K562 (cell line): ENCODE results near the gene BLTP3B. TPM values are rescaled to one million over a fixed set of nuclear protein-coding genes. Genes with fewer than 3 reads are reported as not detected.

ENCODE experiments used
- CTCF ChIP-seq, 3 experiments: IDR thresholded peaks in 2 of 3; conservative IDR thresholded peaks in 1 of 3; 2 replicates each; pipeline ENCODE4 v1.5.1; 2011 to 2012; ENCODE audit warnings: low read length in 3 of 3, mild to moderate bottlenecking in 3 of 3, control low read depth in 2 of 3, improper control_type of control experiment in 1 of 3, inconsistent platforms in 1 of 3, low read depth in 1 of 3, mixed read lengths in 1 of 3, moderate library complexity in 1 of 3; ENCODE audit not compliant: insufficient read depth in 2 of 3
- HMG20A ChIP-seq: fragments of 450-650 bp; formaldehyde crosslinking; conservative IDR thresholded peaks from 2 replicates; pipeline ENCODE4 v1.4.0; 2020; ENCODE audit warnings: mild to moderate bottlenecking, mixed read lengths
- HNRNPK ChIP-seq: fragments of 200-400 bp; formaldehyde crosslinking; IDR thresholded peaks from one replicate; pipeline ENCODE4 v1.6.1; 2018; ENCODE audit warnings: mild to moderate bottlenecking, low read depth, low read length; ENCODE audit not compliant: poor library complexity, severe bottlenecking
- KLF16 ChIP-seq: IDR thresholded peaks from 2 replicates; pipeline ENCODE4 v1.6.1; 2016; ENCODE audit warnings: antibody characterized with exemption
- NFYB ChIP-seq: IDR thresholded peaks from 2 replicates; pipeline ENCODE4 v1.6.1; 2011; ENCODE audit warnings: mild to moderate bottlenecking, moderate library complexity; ENCODE audit not compliant: insufficient read length; ENCODE audit errors: extremely low read depth
- RAD21 ChIP-seq, 2 experiments: fragments of 250-450 bp in 1 of 2; fragments of 450-650 bp in 1 of 2; sonication (Bioruptor Pico) in 1 of 2; formaldehyde crosslinking in 1 of 2; IDR thresholded peaks in 1 of 2; conservative IDR thresholded peaks in 1 of 2; 2 replicates each; pipeline versions ENCODE4 v1.4.0 to v1.8.0; 2020 to 2022; ENCODE audit warnings: mild to moderate bottlenecking in 2 of 2, moderate library complexity in 1 of 2
- RB1 ChIP-seq: fragments of 450-650 bp; IDR thresholded peaks from 2 replicates; pipeline ENCODE4 v1.6.1; 2017; ENCODE audit warnings: low read depth, mild to moderate bottlenecking
- RCOR1 ChIP-seq, 2 experiments: IDR thresholded peaks; 2 replicates each; pipeline ENCODE4 v1.6.1; 2012; ENCODE audit warnings: low read depth in 2 of 2, low read length in 2 of 2, borderline replicate concordance in 1 of 2, improper control_type of control experiment in 1 of 2
- TRIM24 ChIP-seq, 2 experiments: fragments of 450-650 bp; IDR thresholded peaks; 2 replicates each; pipeline ENCODE4 v1.6.1; 2016
- TRIM28 ChIP-seq: fragments of 450-650 bp; IDR thresholded peaks from 2 replicates; pipeline ENCODE4 v1.6.1; 2017
- YY1 ChIP-seq, 3 experiments: IDR thresholded peaks; 2 replicates each; pipeline ENCODE4 v1.6.1; 2011; ENCODE audit warnings: low read length in 2 of 3, mild to moderate bottlenecking in 2 of 3, moderate library complexity in 2 of 3, borderline replicate concordance in 1 of 3, control low read depth in 1 of 3, low read depth in 1 of 3; ENCODE audit not compliant: insufficient read depth in 3 of 3, insufficient replicate concordance in 2 of 3, control insufficient read depth in 1 of 3, insufficient read length in 1 of 3; ENCODE audit errors: extremely low read depth in 1 of 3
- ZKSCAN1 ChIP-seq: fragments of 150-350 bp; IDR thresholded peaks from 2 replicates; pipeline ENCODE4 v1.6.1; 2016; ENCODE audit warnings: low read depth, low read length
- polyA plus RNA-seq, 8 experiments: library from polyadenylated mRNA; depleted of rRNA in 4 of 8; stranded (reverse) in 5 of 8; unstranded in 3 of 8; fragments of >200 nt; fragmentation: Nextera tagmentation in 2 of 8; fragmentation: Illumina TruSeq in 1 of 8; extraction: Ambion mirVana in 2 of 8; extraction: Trizol in 1 of 8; gene quantifications; 2 replicates each; pipeline versions ENCODE4 v1.2.1 to v1.2.3, GENCODE V29; 2011 to 2014; ENCODE audit warnings: inconsistent platforms in 1 of 8, missing spikeins in 1 of 8
- total RNA-seq, 7 experiments: library from RNA; depleted of rRNA in 6 of 7; stranded (reverse); fragments of >200 nt in 6 of 7; fragmentation: Illumina TruSeq in 2 of 7; extraction: Trizol in 2 of 7; gene quantifications; 2 replicates each; pipeline versions ENCODE4 v1.2.1 to v1.2.3, GENCODE V29; 2011 to 2021; ENCODE audit warnings: low replicate concordance in 1 of 7
- TF ChIP-seq, protein P1 (sequence below): sonication (generic); formaldehyde crosslinking; IDR thresholded peaks from 2 replicates; pipeline ENCODE4 v1.8.0; 2022; ENCODE audit warnings: missing genetic modification reagents, mild to moderate bottlenecking, moderate library complexity, borderline replicate concordance
- TF ChIP-seq, protein P2 (sequence below): sonication (generic); formaldehyde crosslinking; IDR thresholded peaks from 2 replicates; pipeline ENCODE4 v1.9.0; 2022; ENCODE audit warnings: mild to moderate bottlenecking, missing genetic modification reagents

The BLTP3B gene
- total and polyA plus RNA-seq, 9 of the 15 experiments (the other 6 are each of a cell fraction or from before 2014, with no cell fraction given): 3.9 to 27.4 (median 19.7) TPM

GRCh38 chr12:100154474-100155247 is 12.0 kb upstream of the BLTP3B start (continued):
- TF ChIP-seq YY1 (IDR thresholded peaks at IDR 0.05; ENCODE audit: borderline replicate concordance in 1 of 3, control insufficient read depth in 1 of 3, extremely low read depth in 1 of 3, insufficient read depth in 3 of 3, insufficient read length in 1 of 3, insufficient replicate concordance in 2 of 3, low read depth in 1 of 3, low read length in 2 of 3) (peak in 1 of 3 experiments; percentile 69), HMG20A (no peak), ZKSCAN1 (0 out of 2 replicates have a peak, but pooled peaks have one; percentile 7), CTCF (IDR thresholded peaks at IDR 0.05 in 2 of 3, conservative IDR thresholded peaks at IDR 0.05 in 1 of 3; ENCODE audit: insufficient read depth in 2 of 3, low read depth in 1 of 3, low read length in 3 of 3) (peak; percentile 81 to 94 (median 85)), RCOR1 (IDR thresholded peaks at IDR 0.05; ENCODE audit: borderline replicate concordance in 1 of 2, low read depth in 2 of 2, low read length in 2 of 2) (0 out of 4 replicates have a peak, but pooled peaks of 1 of the 2 experiments have one; percentile 27), TRIM28 (peak; percentile 32; the same call in 1 of the 2 replicates), KLF16 (peak; percentile 66), RB1 (peak; percentile 22; the same call in 1 of the 2 replicates), HNRNPK (no peak), RAD21 (CRISPR knock-in tag; conservative IDR thresholded peaks at IDR 0.05 in 1 of 2, IDR thresholded peaks at IDR 0.05 in 1 of 2) (peak; percentile 26 to 60; a peak in 3 of 4 replicates), NFYB (no peak), TRIM24 (IDR thresholded peaks at IDR 0.05) (peak in 1 of 2 experiments; percentile 43; a peak in 1 of 4 replicates)
- TF ChIP-seq, protein P1, sequence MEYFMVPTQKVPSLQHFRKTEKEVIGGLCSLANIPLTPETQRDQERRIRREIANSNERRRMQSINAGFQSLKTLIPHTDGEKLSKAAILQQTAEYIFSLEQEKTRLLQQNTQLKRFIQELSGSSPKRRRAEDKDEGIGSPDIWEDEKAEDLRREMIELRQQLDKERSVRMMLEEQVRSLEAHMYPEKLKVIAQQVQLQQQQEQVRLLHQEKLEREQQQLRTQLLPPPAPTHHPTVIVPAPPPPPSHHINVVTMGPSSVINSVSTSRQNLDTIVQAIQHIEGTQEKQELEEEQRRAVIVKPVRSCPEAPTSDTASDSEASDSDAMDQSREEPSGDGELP (CRISPR knock-in tag): peak; percentile 80
- TF ChIP-seq, protein P2, sequence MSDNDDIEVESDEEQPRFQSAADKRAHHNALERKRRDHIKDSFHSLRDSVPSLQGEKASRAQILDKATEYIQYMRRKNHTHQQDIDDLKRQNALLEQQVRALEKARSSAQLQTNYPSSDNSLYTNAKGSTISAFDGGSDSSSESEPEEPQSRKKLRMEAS (CRISPR knock-in tag): 0 out of 2 replicates have a peak, but pooled peaks have one; percentile 27
- TF ChIP-seq, all 486 proteins: peak for 19
